Activated naive CD4-positive, alpha-beta T cell treated with anti-CD3 and anti-CD28 coated beads, Interleukin-2, amount 50 U/mL, for 16 hours (primary cell): ENCODE results near the gene MYD88.

Experiments
- DNase-seq: peaks from one replicate; pipeline ENCODE4 v3.0.0-alpha.2; 2020

MYD88 gene

GRCh38 chr3:38168151-38169026 is 29.9 kb downstream of the MYD88 start:
- DNase-seq, result no peak

GRCh38 chr3:38169027-38169317 is 30.5 kb downstream of the MYD88 start:
- DNase-seq, result no peak

DNA sequence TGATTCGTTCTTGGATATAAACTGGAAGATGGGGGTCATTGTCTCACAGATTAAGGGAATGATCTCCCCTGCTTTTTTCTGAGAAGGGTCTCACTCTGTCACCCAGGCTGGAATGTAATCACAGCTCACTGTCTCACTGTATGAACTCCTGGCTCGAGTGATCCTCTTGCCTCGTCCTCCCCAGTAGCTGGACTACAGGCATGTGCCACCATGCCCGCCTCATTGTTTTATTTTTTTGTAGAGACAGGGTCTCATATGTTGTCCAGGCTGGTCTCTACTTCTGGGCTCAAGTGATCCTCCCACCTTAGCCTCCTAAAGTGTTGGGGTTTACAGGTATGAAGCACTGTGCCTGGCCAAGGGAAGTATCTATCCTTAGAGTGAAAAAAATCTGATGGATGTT is 32.3 kb downstream of the MYD88 start:
- DNase-seq, result no peak

DNA sequence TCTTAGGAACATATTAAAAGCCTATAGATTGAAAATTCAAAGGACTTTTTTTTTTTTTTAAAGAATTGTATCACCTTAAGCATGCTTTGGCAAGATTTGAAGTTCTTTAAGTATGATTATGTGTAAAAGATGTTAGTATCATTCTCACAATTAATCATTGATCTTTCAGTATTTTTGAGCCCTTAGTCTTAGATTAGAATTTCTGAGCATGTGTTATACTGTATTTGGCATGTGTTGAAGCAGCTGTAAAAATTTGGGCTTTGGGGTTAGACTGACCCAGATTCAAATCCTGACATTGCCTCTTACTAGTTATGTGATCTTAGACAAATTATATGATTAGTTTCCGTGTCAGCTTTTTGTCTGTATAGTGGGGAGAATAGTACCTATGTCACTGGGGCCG is 33.2 kb downstream of the MYD88 start:
- no peak for DNase-seq

DNA sequence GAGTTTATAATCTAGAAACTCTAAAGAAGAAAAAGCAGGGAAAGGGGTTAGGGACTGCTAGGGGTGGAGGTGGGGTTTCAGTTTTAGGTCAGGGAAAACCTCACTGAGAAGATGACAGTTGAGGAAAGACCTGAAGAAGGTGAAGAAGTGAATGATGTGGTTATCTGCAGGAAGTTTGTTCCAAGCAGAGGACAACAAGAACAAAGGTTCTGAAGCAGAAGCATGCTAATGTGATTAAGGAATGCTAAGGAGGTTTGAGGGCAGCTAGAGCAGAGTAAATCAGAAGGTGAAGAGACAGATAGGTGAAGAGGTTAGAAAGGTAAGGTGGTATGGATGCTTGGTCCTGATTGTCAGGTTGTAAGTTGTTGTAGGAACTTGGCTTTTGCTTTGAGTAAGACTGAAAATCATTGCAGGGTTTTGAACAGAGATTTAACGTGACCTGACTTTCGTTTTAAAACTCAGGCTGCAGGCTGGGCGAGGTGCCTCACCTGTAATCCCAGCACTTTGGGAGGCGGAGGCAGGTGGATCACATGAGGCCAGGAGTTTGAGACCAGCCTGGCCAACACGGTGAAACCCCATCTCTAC is 35.5 kb downstream of the MYD88 start:
- DNase-seq, result no peak

- no peak for DNase-seq
Measured at GRCh38 chr3:38177181-38177580, 38.7 kb downstream of the MYD88 start.

DNA sequence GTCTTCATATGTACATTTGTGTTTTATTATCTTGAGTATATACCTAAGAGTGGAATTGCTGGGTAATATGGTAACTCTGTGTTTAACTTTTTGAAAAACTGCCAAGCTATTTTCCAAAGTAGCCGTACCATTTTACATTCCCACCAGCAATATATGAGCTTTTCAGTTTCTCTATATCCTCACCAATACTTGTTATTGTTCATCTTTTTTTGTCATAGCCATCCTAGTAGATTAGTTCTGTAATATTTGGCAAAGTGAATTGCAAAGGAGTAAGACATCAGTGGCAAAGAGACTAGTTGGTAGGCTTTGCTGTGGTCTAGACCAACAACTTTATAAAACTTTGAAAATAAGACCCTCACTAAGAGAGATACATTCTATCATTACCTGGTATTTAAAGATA is 48.3 kb downstream of the MYD88 start:
- no peak for DNase-seq

DNA sequence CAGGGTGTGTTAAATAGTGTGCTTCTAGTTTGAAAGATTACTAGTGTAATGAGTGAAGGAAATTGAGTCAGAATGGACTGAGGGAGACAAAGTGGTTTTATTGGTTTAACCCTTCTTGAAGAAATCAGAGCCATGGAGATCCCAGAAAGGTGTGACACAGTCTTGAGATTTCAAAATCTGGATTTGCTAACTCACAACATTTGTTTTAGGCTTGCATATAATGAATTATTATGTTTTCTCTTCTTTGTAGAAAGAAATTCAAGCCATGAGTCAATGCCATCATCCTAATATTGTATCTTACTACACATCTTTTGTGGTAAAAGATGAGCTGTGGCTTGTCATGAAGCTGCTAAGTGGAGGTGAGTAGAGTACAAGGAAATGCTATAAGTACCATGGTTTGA is 52.0 kb downstream of the MYD88 start:
- no peak for DNase-seq
